Effector CD4-positive, alpha-beta T cell (primary cell): Measurements from ENCODE around the gene KLK8. TPM values are rescaled to one million over a fixed set of nuclear protein-coding genes. Genes with fewer than 3 reads are reported as not detected.

Source experiments
- DNase-seq: peaks from one replicate; pipeline ENCODE4 v3.0.0-alpha.2; 2020
- total RNA-seq: gene quantifications from one replicate; lab custom pipeline; 2026; lab: John Stamatoyannopoulos, UW

KLK8 gene
- not detected for total RNA-seq

- no peak for DNase-seq
Measured at GRCh38 chr19:51001515-51001914, at the start of gene KLK8. Gene KLK8, minus strand, starts transcription at chr19:51001604. Its CDS starts 437 bp downstream, at chr19:51001167.

- DNase-seq = no peak
Measured at GRCh38 chr19:51047031-51047335, 45.6 kb upstream of the KLK8 start.

GRCh38 chr19:51044327-51044726, 42.9 kb upstream of the KLK8 start:
- DNase-seq = no peak

GRCh38 chr19:51043497-51043896, 42.1 kb upstream of the KLK8 start:
- no peak for DNase-seq

GRCh38 chr19:51040151-51040550, 38.7 kb upstream of the KLK8 start:
- DNase-seq = no peak

GRCh38 chr19:51036519-51036918, 35.1 kb upstream of the KLK8 start:
- DNase-seq = no peak

- DNase-seq = no peak
Measured at GRCh38 chr19:51034704-51035103, 33.3 kb upstream of the KLK8 start, which contains the start of gene KLK12. Gene KLK12, minus strand, starts transcription at chr19:51035002. Its CDS starts 381 bp downstream, at chr19:51034621.

- DNase-seq = no peak
Measured at GRCh38 chr19:51031880-51032225, 30.4 kb upstream of the KLK8 start.

GRCh38 chr19:51031220-51031879, 29.9 kb upstream of the KLK8 start:
- DNase-seq = no peak

GRCh38 chr19:51030631-51031030, 29.2 kb upstream of the KLK8 start:
- no peak for DNase-seq

GRCh38 chr19:51029718-51030117, 28.3 kb upstream of the KLK8 start:
- no peak for DNase-seq

GRCh38 chr19:51027873-51028272, 26.5 kb upstream of the KLK8 start:
- DNase-seq = no peak

- DNase-seq = no peak
Measured at GRCh38 chr19:51027126-51027806, 25.9 kb upstream of the KLK8 start.

GRCh38 chr19:51026554-51026831, 25.1 kb upstream of the KLK8 start, which contains the start of gene KLK11:
Gene KLK11, minus strand, starts transcription at chr19:51026616. Its CDS starts 985 bp downstream, at chr19:51025631.
- no peak for DNase-seq

- no peak for DNase-seq
Measured at GRCh38 chr19:51025809-51026553, 24.6 kb upstream of the KLK8 start.

- no peak for DNase-seq
Measured at GRCh38 chr19:51025401-51025800, 24.0 kb upstream of the KLK8 start.

GRCh38 chr19:51024924-51025323, 23.5 kb upstream of the KLK8 start:
- DNase-seq = no peak

- no peak for DNase-seq
Measured at GRCh38 chr19:51023946-51024345, 22.5 kb upstream of the KLK8 start.

- no peak for DNase-seq
Measured at GRCh38 chr19:51022526-51022925, 21.1 kb upstream of the KLK8 start.

- DNase-seq = no peak
Measured at GRCh38 chr19:51020988-51021651, 19.7 kb upstream of the KLK8 start.

GRCh38 chr19:51019544-51019925, 18.1 kb upstream of the KLK8 start, which contains the start of gene KLK10:
Gene KLK10, minus strand, starts transcription at chr19:51019709. Its CDS starts 579 bp downstream, at chr19:51019130.
- DNase-seq = no peak

- no peak for DNase-seq
Measured at GRCh38 chr19:51018745-51019543, 17.5 kb upstream of the KLK8 start.
